ENCODE results near the gene NTRK3.

NTRK3 gene

GRCh38 chr15:88174571-88174970 lies 82.0 kb downstream of the NTRK3 start:
- no peak for DNase-seq

DNA sequence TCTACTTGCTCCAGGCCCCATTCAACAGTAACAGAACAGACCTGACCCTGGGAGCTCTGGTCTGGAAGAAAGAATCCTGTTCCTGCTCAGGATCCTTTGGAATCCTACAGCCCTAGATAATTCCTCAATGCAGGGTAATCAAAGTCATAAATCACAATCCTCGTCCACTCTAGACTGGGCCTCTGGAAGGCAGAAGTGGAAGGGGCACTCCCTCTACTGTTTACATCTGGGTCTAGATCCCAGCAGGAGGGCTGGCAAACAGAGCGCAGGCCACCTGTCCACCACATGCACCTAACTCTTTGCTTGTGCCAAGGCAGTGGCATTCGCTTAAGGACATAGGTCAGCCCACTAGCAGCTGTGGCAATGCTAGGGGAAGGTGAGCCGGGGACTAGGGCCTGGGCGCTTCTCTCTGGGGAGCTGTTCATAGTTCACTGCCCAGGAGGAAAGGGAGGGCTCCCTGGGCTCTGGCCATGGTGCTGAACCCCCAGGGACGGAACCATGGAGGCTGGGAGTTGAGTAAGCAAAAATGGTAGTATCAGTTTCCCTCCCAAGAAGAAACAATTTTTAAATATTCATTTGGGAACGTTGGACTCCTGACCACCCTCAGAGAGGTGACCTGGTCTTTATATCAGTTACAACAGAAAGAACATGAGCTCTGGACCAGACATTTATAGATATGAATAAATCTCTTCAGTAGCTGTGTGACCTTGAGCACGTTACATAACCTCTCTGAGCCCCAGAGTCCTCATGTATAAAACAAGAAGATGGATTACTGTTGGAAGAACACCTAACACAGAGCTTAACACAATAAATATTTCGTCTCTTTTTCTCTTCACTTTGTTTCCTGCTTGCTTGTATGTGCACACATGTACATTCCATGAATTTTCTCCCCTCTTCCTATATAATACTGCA lies 90.2 kb downstream of the NTRK3 start:
- DNase-seq: no peak

DNA sequence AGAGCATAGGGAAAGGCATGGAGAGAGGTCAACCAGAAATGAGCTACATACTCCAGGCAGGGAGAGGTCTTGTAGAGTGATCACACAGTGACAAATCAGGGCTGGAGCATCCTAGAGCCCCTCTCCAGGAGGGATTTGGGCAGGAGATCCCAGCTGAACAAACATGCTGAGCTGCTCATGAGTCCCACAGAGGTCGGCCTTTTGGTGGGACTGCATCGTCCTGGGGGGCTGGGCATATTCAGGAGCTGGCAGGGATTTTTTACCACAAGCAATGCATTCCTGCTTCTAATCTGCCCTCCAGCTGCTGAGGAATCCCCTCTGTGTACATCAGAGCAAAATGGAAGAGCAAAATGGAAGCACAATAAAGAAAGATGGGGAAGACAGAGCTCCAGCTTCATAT lies 94.9 kb downstream of the NTRK3 start:
- DNase-seq: no peak

- DNase-seq: no peak
Observed at GRCh38 chr15:88155310-88155709, 101.2 kb downstream of the NTRK3 start.

GRCh38 chr15:88152672-88153071 lies 103.9 kb downstream of the NTRK3 start:
- no peak for DNase-seq

DNA sequence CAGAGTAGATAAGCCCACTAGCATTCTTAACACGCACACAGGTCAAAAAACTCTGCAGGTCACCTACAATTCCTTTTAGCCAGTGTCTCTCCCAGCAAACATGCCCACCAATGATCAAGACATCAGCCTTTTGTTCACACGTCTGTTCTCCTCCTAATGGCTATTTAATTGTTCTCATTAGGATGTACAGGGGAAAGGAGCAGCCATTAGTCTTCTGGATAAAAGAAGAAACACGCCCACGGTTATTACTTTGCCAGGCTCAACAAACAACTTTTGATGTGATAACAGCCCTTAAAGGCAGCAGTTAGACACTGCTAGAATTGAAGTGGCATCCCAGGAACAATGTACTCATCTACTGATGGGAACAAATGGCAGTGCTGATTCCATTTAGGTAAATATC lies 108.8 kb downstream of the NTRK3 start:
- DNase-seq: no peak

DNA sequence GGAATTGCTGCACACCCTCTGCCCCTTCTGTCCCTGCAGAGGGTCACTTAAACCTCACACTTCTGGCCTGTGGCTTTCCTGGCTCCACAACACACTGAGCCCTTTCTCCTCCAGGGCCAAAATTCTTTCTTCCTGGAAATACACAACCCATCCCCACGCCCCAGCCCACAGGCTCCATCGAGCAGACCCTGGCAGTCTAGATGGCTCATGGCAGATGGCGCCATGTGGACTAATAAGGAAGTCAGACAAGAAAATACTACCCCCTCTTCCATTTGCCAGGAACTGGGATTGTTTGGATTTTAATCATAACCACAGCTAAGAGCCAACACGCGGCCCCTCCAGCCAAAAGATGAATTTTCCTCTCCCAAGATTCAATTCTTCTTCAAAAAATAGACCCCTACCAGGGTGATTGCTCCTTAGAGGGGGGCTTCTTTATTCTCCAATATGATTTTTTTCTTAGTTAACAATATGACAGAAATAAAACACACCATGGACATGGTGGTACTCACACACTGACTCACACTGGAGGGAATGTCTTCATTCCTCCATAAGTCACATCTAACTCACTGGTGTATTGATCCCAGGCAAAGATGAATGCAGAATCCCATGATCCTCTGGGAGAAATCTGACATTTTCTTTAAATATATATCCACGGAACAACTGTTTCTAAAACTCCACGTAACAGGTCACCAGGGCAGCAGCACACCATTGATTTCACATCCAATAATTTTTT lies 111.5 kb downstream of the NTRK3 start:
- DNase-seq: no peak

DNA sequence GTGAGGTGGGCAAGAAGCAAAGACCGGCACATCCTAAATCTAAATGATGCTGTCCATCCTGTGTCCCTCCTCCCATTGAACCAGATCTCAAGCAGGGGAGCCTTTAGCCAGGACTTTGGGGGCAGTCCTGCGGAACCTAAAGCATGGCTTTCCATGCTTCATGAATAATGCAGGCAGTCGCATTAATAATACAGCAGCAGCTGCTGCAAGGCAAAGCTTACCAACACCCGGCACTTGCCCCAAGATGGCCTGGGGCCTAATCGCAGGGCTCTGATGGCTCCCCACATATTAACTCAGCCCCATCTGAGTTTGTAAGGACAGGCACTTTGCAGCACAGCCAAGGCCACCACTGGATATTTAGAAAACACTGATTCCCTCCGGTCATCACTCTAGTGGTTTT lies 114.4 kb downstream of the NTRK3 start:
- DNase-seq: no peak

- no peak for DNase-seq
Observed at GRCh38 chr15:88141269-88141889, 115.2 kb downstream of the NTRK3 start.

DNA sequence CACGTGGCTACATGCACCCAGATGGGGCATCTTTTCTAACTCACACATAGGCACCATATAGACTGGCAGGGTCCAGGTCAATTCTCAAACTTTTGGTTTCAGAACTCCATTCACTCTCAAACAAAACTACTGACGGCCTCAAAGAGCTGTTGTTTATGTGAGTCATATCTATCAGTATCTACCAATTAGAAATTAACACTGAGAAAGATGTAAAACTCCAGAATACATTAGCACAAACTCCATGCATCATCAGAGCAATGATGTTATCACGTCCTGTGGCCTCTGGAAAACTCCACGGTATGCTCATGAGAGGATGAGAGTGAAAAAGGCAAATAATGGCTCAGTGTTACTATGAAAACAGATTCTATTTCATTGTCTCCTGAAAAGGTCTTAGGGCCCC lies 116.1 kb downstream of the NTRK3 start:
- DNase-seq: no peak

GRCh38 chr15:88139936-88140335 lies 116.6 kb downstream of the NTRK3 start:
- no peak for DNase-seq

- DNase-seq: no peak
Observed at GRCh38 chr15:88133795-88134194, 122.7 kb downstream of the NTRK3 start.

DNA sequence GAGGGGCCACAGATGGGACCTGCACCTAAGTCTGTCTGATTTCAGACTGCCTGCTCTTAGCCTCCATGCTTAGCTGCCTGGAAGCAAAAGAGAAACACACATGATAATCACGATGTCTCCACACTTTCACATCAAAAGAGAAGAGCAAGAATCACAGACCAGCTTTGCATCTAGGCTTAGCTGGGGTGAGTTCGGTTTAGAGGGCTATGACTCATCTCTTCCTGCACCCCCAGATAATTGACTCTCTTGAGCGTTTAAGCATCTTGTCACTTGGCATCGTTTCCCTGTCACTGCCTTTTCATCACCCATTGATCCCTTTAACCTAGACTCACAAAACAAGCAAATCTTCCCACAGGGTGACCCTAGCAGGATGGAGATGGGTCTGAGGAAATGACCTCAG lies 124.0 kb downstream of the NTRK3 start:
- DNase-seq: no peak

DNA sequence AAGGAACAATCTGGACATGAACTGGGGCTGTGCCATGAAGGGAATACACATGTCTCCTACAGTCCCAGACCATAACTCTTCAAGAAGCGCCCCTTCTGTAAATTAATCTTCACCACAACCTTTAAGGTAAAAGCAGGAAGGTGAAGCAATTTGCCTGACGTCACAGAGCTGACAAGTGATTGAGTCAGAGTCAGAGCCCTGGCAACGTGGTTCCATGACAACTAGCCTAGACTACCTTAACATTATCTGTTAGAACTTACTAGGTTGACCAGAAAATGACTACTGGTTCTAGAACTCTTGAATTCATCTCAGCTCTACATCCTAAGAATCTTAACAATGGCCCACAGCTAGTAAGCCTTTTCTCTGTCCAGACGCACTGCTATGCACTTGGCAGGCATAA lies 124.6 kb downstream of the NTRK3 start:
- DNase-seq: no peak

DNA sequence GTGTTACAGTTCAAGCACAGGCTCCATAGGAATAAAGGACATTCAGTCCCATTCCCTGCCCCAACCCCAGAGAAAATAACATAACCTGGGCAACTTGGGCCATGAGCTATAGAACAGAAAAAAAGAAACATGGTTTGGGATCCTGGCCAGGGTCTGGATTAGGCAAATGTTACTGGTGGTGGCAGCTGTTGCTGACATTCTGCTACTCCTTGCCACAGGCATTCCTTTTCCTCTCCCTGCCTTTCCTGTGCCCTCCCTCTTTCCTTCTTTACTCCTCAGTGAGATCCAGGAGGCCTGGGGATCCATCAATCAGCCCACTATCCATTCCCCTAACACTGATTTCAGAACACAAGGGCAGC lies 129.1 kb downstream of the NTRK3 start:
- DNase-seq: no peak

GRCh38 chr15:88126695-88127431 lies 129.7 kb downstream of the NTRK3 start:
- no peak for DNase-seq

DNA sequence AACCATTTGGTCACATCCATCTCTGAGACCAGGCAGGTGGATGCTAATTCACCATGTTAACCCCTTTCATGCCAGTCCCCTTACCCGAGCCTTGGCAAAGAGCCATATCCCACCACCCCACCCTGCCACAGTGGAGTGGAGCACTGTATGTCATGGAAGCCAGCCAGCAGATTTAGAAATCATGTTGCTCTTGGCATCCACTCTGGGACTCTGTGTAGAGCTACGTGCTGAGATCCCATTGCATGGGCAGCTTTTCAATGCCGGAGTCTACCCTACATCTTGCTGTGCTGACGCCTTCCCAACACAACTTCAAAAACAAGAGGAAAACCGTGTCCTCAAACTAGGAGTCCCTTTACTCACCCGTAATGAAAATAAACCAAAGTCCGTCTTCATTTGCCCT lies 131.0 kb downstream of the NTRK3 start:
- no peak for DNase-seq

DNA sequence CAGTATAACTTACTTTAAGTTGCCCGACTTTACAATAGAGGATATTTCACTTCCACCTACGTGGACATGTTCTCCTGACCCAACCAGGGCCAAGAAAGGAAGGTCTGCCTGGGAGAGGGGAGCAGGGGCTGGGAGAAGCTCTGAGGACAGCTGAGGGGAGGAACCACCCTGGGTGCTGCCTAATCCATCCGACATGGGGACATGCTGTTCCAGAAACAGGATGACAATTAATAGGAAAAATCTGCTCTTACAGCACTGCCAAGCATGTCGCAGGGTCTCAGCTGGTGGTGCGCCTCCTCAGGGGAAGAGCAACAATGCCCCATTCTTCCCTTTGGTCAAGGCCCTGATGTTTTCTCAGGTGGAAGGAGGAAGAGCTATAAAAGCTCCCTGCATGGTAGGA lies 132.3 kb downstream of the NTRK3 start:
- no peak for DNase-seq

GRCh38 chr15:88121968-88122530 lies 134.5 kb downstream of the NTRK3 start:
- DNase-seq: no peak

DNA sequence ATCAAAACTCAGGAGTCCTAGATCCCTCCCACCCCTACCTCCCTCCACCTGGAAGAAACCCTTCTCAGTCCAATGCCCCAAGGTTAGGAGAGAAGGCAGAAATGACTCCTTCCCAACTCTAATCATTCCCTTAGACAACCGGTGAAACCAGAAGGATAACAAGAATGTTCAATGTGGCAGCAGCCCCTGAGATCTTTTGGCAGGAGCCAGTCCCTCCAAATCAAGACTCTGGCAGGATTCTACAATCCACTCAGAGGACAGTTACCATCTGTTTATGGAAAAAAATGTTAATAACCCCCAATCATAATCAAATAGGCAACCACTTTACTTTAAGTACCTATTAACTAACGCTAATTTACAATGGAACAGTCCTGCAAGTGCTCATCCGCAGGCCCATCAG lies 136.5 kb downstream of the NTRK3 start:
- DNase-seq: no peak

DNA sequence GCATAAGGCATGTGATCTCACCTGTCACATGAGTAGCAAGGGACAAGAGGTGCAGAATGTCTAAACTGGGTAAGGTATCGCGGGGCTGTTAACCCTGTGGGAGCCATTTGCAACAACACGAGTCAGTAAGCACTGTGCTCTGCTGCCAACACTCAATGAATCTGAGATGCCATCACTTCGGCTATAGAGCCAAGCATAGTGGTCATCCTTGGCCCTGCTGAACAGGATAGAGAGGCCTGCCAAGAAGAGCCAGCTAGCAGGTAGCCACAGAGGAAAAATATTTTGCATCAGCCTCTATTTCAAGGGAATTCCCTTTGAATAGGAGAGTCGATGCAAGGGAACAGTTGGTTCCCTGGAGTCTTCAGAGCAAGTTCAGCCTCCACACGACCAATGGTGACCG lies 137.8 kb downstream of the NTRK3 start:
- DNase-seq: no peak

DNA sequence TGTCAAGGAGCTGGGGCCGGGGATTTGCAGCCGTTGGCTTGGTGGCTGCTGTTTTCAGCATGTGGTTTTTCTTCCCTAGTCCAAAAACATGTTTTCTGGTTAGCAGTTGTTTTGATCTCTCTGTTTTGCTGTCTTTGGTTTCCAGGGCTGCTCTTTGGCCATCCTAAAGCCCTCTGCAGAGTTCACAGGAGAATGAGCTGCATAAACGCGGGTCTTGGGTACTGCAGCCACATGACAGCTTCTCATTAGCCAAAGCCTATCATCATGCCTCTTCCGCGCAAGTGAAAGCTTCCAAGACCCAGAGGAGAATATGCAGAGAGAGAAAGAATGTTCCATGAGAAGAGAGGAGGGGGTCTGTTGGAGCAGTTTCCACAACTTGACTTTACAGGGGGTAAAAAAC lies 138.5 kb downstream of the NTRK3 start:
- no peak for DNase-seq
